Thoracic aorta (tissue), 2 donors: ENCODE data around the gene POU2AF2. TPM values are rescaled to one million over a fixed set of nuclear protein-coding genes. Genes with fewer than 3 reads are reported as not detected.

ENCODE experiments used
- ATAC-seq: fragments of 150-250 bp; one replicate; pipeline ENCODE4 v1.8.0; 2017; ENCODE audit warnings: low read depth; ENCODE audit not compliant: insufficient number of reproducible peaks, low FRiP score
- DNase-seq: peaks from one replicate; pipeline ENCODE4 v3.0.0-alpha.2; 2020; ENCODE audit warnings: low spot score
- H3K27ac ChIP-seq, 2 donors: fragments of 200-600 bp; sonication (generic); 1 replicate in 1 of 2; 2 replicates in 1 of 2; pipeline ENCODE4 v1.5.1; 2016; ENCODE audit warnings: mild to moderate bottlenecking in 2 of 2, moderate library complexity in 2 of 2
- H3K27me3 ChIP-seq: fragments of 200-600 bp; sonication (generic); replicated peaks from 2 replicates; pipeline ENCODE4 v1.6.0; 2016; ENCODE audit warnings: mild to moderate bottlenecking; ENCODE audit not compliant: insufficient read depth
- H3K36me3 ChIP-seq: fragments of 200-600 bp; sonication (generic); one replicate; pipeline ENCODE4 v1.5.1; 2016
- H3K4me1 ChIP-seq, 2 donors: fragments of 200-600 bp; sonication (generic); 1 replicate in 1 of 2; 2 replicates in 1 of 2; pipeline versions ENCODE4 v1.5.1 to v1.6.0; 2016; ENCODE audit warnings: low read depth in 2 of 2, mild to moderate bottlenecking in 1 of 2; ENCODE audit not compliant: control insufficient read depth in 1 of 2
- H3K4me3 ChIP-seq: fragments of 200-600 bp; sonication (generic); 2 replicates; pipeline ENCODE4 v1.5.1; 2016; ENCODE audit warnings: mild to moderate bottlenecking
- H3K9me3 ChIP-seq: fragments of 200-600 bp; sonication (generic); 2 replicates; pipeline ENCODE4 v1.5.1; 2016
- total RNA-seq, 2 donors: library from RNA; depleted of rRNA; stranded (reverse); fragments of >200 nt; gene quantifications; one replicate each; pipeline versions ENCODE4 v1.1.0 to v1.2.3, GENCODE V29; 2016
- TF ChIP-seq, protein P1 (sequence below): fragments of 200-600 bp; sonication (generic); IDR thresholded peaks from one replicate; pipeline ENCODE4 v1.5.1; 2019; ENCODE audit warnings: antibody characterized with exemption

Gene POU2AF2
- total RNA-seq, 2 donors from 2014 or later = not detected

DNA sequence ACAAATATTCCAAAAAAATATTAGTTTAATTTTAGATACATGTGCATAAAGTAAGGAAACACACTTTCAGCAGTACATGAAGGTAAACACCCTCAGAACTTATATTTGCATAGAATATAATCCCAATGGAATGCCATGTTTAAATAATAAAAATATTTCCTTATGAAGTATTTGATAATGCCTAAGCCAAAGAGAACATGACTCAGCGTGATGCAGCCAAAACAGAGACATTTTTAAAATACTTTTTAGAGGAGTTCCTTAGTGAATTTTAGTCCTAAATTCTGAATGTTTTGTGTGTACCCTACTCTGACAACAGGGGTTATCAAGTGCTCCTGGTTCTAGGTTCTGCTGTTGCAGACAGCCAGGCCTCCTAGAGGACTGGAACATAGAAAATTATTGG is 39.1 kb upstream of the POU2AF2 start:
- Histone ChIP-seq H3K4me1 (peaks cover 5 to 20% of the 10 kb centered on the region in 2 donors), H3K27me3 (no peaks in the 10 kb centered on the region), H3K4me3 (no peak overlapping the region), H3K36me3 (no peaks in the 10 kb centered on the region), H3K27ac (peak overlapping the region; percentile 31 to 71), H3K9me3 (no peaks in the 10 kb centered on the region)
- TF ChIP-seq, protein P1, sequence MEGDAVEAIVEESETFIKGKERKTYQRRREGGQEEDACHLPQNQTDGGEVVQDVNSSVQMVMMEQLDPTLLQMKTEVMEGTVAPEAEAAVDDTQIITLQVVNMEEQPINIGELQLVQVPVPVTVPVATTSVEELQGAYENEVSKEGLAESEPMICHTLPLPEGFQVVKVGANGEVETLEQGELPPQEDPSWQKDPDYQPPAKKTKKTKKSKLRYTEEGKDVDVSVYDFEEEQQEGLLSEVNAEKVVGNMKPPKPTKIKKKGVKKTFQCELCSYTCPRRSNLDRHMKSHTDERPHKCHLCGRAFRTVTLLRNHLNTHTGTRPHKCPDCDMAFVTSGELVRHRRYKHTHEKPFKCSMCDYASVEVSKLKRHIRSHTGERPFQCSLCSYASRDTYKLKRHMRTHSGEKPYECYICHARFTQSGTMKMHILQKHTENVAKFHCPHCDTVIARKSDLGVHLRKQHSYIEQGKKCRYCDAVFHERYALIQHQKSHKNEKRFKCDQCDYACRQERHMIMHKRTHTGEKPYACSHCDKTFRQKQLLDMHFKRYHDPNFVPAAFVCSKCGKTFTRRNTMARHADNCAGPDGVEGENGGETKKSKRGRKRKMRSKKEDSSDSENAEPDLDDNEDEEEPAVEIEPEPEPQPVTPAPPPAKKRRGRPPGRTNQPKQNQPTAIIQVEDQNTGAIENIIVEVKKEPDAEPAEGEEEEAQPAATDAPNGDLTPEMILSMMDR = no peak
- ATAC-seq (no peak), DNase-seq (no peak)

DNA sequence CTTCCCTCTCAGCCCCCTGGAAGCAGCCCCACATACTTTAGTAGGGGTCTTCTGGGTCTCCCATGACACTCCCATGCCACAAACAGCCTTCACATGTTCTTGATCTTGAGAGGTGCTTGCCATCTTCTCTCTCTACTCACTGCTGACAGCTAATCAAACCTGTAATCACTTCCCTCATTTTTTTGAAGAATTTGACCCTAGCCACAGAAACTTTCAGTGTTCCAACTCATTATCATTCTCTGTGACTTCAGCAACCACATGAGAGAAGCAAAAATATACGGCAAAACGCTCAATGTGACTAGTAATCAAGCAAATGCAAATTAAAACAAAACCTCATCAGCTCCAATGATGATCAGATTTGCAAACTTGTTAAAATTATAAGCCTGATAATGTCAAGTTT is 38.3 kb upstream of the POU2AF2 start:
- TF ChIP-seq, protein P1 = no peak
- no peak overlapping the region for H3K4me3 ChIP-seq
- H3K4me1 ChIP-seq = peaks cover 5 to 20% of the 10 kb centered on the region in 2 donors
- H3K27ac ChIP-seq = peak overlapping the region; percentile 31 to 71
- H3K9me3 ChIP-seq = no peaks in the 10 kb centered on the region
- H3K36me3 ChIP-seq = no peaks in the 10 kb centered on the region
- ATAC-seq (no peak), DNase-seq (no peak)
- H3K27me3 ChIP-seq = no peaks in the 10 kb centered on the region

DNA sequence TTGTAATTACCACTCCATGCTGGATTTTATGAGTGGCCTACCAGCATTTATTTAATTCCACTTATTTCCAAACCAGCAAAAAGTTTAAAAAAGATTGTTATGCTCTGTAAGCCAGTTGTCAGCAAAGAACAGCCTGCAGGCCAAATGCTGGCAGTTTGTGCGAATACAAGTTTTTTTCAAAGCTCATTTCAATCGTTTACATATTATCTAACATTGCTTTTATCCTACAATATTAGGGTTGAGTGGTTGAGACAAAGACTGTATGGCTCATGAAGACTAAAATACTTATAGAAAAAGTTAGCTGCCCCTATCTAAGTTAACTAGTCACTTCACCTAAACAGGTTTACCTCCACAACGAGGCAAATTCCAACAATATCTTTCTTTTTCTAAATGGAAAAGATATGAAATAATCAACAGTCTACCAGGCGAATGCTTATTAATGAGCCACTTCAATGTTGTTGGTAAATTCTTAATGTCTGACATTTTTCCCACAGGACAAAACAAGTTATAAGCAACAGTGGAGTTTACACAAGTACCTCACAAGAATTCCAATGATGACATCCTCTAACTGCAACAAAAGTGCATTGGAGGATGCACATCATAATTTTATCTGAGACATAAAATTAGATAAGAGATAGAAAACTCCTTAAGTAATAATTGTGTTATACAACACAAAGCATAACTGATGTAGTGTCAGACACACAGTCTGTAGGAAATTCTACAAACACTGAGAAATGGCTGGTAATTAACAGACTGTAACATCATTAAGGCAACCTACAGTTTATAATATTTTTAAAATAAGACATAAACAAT is 35.8 kb upstream of the POU2AF2 start:
- TF ChIP-seq, protein P1 = no peak
- H3K4me1 ChIP-seq = peaks cover 5 to 20% of the 10 kb centered on the region in 2 donors
- H3K36me3 ChIP-seq = no peaks in the 10 kb centered on the region
- no peaks in the 10 kb centered on the region for H3K9me3 ChIP-seq
- H3K4me3 ChIP-seq = no peak overlapping the region
- H3K27me3 ChIP-seq = no peaks in the 10 kb centered on the region
- no peak overlapping the region for H3K27ac ChIP-seq
- DNase-seq (no peak), ATAC-seq (no peak)

DNA sequence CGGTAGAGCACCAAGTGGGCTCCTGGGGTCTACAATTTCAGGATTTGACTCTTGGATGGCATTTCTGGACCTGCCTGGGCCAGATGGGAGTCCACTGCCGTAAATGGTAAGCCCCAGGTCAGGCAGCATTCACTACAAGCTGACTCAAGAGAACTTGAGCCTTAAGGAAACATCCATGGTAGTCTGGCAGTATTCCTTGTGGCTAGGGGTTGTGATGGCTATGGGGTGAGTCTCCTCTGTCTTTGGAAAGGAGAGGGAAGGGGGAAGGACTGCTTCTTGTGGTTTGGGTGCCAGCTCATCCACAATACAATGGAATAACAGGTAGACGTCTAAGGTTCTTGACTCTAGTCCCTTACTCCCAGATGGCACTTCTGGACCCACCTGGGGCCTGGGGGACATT is 32.3 kb upstream of the POU2AF2 start:
- no peak for ATAC-seq
- H3K9me3 ChIP-seq = no peaks in the 10 kb centered on the region
- TF ChIP-seq, protein P1 = no peak
- no peaks in the 10 kb centered on the region for H3K27me3 ChIP-seq
- no peak overlapping the region for H3K4me3 ChIP-seq
- H3K27ac ChIP-seq = no peak overlapping the region
- H3K36me3 ChIP-seq = no peaks in the 10 kb centered on the region
- no peaks in the 10 kb centered on the region for H3K4me1 ChIP-seq
- no peak for DNase-seq

DNA sequence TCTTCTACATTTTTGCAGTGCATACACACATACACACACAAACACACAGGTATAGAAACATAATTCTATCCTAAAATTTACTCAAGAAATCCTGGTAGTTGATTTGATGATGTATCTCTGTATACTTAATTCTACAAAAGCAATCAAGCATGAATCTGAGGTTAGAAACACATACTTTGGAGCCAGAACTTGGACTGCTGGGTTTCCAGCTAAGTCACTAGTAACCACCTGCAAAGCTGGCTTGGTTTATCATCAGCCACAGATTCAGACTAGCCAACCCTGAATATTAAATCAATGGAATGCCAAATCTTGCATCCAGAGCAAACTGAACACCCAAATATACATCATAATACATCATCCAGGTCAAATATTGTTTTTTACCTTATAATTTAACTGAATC is 24.8 kb upstream of the POU2AF2 start:
- H3K4me1 ChIP-seq = no peaks in the 10 kb centered on the region
- H3K27me3 ChIP-seq = no peaks in the 10 kb centered on the region
- DNase-seq (no peak), ATAC-seq (no peak)
- H3K9me3 ChIP-seq = no peaks in the 10 kb centered on the region
- no peaks in the 10 kb centered on the region for H3K36me3 ChIP-seq
- H3K27ac ChIP-seq = no peak overlapping the region
- no peak overlapping the region for H3K4me3 ChIP-seq
- TF ChIP-seq, protein P1 = no peak
